GM21381 (cell line): Measurements from ENCODE around the gene C4B.
"Not testable (repeated sequence)": the region's sequence is repeated elsewhere in the genome, so short reads cannot be mapped to it uniquely, and the experiment has no call there.

ENCODE experiments used
- ATAC-seq: cut with Tn5 transposase; IDR thresholded peaks from one replicate; pipeline ENCODE4 v1.9.1; 2021; ENCODE audit warnings: mild to moderate bottlenecking, moderate library complexity; ENCODE audit not compliant: unreplicated experiment

The C4B gene

GRCh38 chr6:32035283-32036013, 20.9 kb downstream of the C4B start:
- not testable (repeated sequence) for ATAC-seq

DNA sequence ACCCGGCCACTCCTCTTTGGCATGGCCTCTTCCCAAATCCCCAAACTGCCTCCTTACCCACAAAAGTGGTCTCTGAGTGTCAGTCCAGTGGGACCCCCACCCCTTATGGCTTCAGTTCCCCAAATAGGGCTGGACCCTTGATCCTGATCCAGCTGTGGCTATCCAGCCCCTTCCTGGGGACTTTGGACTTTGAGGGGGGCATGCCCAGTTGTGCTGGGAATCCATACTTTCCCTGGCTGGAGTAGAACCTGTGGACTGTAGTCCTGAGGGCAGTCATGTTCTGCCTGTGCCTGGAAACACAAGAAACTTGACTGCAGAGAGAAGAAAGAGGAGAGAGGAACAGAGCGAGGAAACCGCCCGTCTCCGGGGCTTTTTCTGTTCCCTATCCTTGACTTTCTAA, 22.5 kb downstream of the C4B start:
- not testable (repeated sequence) for ATAC-seq

- not testable (repeated sequence) for ATAC-seq
These were observed 23.3 kb downstream of the C4B start, which contains the start of gene CYP21A2 for GRCh38 chr6:32037598-32038524. Gene CYP21A2, plus strand, starts transcription at chr6:32038415. Its CDS starts 8 bp downstream, at chr6:32038423.

- ATAC-seq = not testable (repeated sequence)
These were observed 24.3 kb downstream of the C4B start for GRCh38 chr6:32038878-32039277.

DNA sequence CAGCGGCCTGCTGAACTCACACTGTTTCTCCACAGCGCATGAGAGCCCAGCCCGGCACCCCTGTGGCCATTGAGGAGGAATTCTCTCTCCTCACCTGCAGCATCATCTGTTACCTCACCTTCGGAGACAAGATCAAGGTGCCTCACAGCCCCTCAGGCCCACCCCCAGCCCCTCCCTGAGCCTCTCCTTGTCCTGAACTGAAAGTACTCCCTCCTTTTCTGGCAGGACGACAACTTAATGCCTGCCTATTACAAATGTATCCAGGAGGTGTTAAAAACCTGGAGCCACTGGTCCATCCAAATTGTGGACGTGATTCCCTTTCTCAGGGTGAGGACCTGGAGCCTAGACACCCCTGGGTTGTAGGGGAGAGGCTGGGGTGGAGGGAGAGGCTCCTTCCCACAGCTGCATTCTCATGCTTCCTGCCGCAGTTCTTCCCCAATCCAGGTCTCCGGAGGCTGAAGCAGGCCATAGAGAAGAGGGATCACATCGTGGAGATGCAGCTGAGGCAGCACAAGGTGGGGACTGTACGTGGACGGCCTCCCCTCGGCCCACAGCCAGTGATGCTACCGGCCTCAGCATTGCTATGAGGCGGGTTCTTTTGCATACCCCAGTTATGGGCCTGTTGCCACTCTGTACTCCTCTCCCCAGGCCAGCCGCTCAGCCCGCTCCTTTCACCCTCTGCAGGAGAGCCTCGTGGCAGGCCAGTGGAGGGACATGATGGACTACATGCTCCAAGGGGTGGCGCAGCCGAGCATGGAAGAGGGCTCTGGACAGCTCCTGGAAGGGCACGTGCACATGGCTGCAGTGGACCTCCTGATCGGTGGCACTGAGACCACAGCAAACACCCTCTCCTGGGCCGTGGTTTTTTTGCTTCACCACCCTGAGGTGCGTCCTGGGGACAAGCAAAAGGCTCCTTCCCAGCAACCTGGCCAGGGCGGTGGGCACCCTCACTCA, 25.0 kb downstream of the C4B start:
- not testable (repeated sequence) for ATAC-seq

GRCh38 chr6:32040299-32041049, 25.9 kb downstream of the C4B start:
- not testable (repeated sequence) for ATAC-seq

GRCh38 chr6:32041050-32041321, 26.4 kb downstream of the C4B start:
- ATAC-seq = not testable (repeated sequence)

DNA sequence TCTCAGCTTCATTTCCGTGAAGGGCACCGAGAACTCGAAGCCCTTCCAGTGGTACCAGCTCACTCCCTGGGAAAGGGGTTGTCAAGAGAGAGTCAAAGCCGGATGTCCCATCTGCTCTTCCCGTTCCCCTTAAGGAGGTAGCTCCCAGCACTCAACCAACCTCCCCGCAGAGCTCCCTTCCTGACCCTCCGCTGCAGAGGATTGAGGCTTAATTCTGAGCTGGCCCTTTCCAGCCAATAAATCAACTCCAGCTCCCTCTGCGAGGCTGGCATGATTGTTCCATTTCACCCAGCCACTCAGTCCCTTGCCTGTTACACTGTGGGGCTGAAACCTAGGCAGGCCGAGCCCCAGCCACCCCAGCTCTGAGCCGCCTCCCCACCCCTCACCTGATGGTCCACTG, 26.8 kb downstream of the C4B start:
- ATAC-seq = not testable (repeated sequence)

- ATAC-seq = not testable (repeated sequence)
These were observed 27.7 kb downstream of the C4B start for GRCh38 chr6:32042276-32042675.

DNA sequence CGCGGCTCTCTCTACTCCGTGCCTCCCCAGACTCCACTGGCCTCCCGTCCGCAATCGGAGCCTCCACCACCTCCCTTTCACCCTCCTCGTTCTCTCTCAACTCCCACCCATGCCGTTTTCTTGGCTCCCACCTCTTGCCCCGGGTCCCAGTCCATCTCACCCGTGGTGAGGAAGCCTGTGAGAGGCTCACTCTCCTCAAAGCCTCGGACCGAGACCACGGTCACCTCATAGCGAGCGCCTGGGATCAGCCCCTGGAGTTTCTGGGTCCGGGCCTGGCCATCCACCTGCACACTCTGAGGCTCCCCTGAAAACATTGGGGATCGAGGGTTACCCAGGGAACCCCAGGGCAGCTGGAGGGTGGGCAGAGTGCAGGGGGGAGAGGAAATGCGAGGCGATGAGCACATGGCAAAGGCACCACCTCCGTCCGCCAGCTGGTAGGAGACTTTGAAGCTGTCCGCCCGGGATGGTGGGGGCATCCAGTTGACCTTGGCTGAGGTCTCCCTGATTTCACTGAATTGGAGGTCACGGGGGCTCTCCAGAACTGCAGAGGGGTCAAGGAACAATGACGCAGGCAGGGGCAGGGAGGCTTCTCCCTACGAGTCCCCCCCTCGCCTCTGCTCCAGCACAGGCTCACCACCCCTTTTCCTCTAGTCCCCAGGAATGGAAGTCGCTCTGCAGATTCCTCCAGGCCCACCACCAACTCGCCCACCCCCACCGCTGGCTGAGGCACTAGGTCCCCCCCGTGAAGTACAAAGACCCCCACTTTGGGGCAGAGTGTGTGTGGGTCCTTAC, 29.2 kb downstream of the C4B start:
- not testable (repeated sequence) for ATAC-seq

- ATAC-seq = not testable (repeated sequence)
These were observed 30.3 kb downstream of the C4B start for GRCh38 chr6:32044916-32045315.

DNA sequence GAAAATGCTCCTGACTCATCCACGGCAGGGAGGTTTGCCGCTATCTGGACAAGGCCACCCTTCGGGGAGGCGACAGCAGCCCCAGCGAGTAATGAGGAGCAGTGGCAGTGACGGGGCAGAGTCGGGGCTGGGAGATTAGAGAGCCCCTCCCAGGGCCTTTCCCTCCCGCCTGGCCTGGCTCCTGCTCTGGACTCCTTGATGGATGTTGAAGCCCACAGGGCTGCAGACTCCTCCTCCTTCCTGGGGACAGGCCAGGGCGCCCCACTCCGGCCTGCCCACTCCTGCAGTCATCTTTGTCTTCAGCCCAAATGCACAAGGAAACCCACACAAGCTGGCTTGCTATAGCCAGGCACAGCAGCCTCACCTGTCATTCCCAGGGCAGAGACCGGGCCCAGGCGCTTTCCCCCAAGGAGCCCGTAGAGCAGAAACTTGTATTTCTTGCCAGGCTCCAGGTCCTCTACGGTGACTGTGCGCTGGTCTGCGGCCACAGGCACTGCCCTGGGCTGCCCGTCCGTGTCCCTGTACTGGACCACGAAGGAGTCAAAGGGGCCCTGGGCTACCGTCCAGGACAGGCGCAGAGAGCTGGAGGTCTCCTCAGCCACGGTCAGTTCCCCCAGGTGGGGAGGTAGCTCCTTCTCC, 31.3 kb downstream of the C4B start:
- ATAC-seq = no peak

- no peak for ATAC-seq
These were observed 32.0 kb downstream of the C4B start for GRCh38 chr6:32046450-32047083.

- no peak for ATAC-seq
These were observed 32.5 kb downstream of the C4B start for GRCh38 chr6:32047084-32047478.

DNA sequence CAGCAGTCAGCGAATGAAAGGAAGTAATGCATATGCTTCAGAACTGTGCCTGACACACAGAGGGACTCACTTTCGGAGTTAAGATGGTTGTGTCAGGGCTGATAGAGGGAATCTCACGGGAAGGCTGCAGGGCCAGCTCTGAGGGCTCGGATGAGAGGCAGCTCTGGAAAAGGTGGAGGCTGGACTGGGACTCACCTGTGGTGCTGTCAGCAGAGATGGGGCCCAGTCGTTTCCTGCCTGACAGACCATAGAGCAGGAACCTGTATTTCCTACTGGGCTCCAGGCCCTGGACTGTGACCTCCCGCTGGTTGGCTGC, 32.9 kb downstream of the C4B start:
- no peak for ATAC-seq

DNA sequence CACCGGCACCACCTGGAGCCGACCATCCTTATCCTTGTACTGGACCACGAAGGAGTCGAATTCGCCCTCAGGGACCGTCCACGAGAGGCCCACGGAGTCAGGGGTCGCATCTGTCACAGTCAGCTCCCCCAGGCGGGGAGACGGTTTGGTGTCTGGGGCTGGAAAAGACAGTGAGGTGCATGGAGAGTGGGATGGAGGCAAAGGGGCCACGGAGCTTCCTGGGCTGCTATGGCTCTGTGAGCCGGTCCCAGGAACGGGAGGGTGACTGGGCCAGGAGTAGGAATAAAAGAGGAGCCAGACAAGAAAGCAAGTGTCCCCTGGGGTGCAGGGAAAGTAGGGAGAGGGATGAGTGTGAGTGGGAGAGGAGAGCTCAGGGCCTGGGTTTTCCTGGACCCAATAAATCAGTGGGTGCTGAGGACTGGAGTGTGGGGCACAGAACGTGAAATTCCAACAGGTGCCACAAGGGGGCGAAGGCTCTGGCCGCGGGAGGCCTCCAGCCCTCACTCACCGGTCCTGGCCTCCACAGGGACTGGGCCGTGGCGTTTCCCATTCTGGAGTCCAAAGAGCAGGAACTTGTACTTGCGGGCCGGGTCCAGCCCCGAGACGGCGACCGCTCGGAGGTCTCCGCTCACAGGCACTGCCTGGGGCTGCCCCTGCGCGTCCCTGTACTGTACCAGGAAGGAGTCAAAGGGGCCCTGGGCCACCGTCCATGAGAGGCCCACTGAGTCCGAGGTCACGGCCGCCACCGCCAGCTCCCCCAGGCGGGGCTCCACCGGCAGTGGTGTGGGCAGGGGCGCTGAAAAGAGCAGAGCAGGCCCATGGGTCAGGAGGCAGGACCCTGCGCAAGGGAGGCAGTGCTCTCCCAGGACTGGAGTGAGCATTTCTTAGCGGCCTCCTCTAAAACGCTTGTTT, 33.5 kb downstream of the C4B start:
- ATAC-seq = no peak

GRCh38 chr6:32049149-32049548, 34.6 kb downstream of the C4B start:
- ATAC-seq = not testable (repeated sequence)

DNA sequence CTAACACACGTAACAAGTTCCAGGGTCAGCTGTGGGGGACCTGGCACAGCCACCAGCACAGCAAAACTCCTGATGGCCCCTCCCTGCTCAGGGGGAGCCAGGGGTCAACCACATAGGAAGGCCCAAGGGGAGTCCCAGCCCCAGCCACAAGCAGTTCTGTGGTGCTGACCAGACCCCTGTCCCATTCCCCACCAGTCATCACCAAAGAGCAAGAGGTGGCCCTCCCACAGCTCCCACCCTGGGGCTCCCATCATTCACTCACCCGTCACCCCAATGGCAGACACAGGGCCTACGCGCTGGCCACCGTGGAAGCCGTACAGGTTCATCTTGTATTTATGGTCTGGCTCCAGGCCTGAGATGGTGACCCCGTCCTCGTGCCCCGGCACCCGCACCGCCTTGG, 35.1 kb downstream of the C4B start:
- not testable (repeated sequence) for ATAC-seq
